OCI-LY1 (cell line): Measurements from ENCODE around the gene EEF1E1.

Experiments
- H2AFZ ChIP-seq: fragments of 200-600 bp; sonication (generic), shearing (Covaris generic); 2 replicates; pipeline ENCODE4 v1.6.0; 2014; ENCODE audit warnings: antibody characterized with exemption, mild to moderate bottlenecking, low read length
- H3F3A ChIP-seq: fragments of 200-600 bp; sonication (generic), shearing (Covaris generic); 2 replicates; pipeline ENCODE4 v1.6.0; 2014; ENCODE audit warnings: mild to moderate bottlenecking, antibody characterized with exemption, low read length, moderate library complexity; ENCODE audit not compliant: insufficient read depth
- H3K27ac ChIP-seq: fragments of 200-600 bp; sonication (generic); 2 replicates; pipeline ENCODE4 v1.5.1; 2014; ENCODE audit warnings: low read length, mixed run types, mild to moderate bottlenecking, low read depth; ENCODE audit not compliant: poor library complexity, severe bottlenecking
- H3K27me3 ChIP-seq: fragments of 200-600 bp; sonication (generic); 2 replicates; pipeline ENCODE4 v1.6.0; 2014; ENCODE audit warnings: antibody characterized with exemption, mild to moderate bottlenecking, low read length, moderate library complexity; ENCODE audit not compliant: insufficient read depth
- H3K36me3 ChIP-seq: fragments of 200-600 bp; sonication (generic); 2 replicates; pipeline ENCODE4 v1.6.1; 2014; ENCODE audit warnings: mild to moderate bottlenecking, antibody characterized with exemption, low read length, moderate library complexity, mixed read lengths; ENCODE audit not compliant: insufficient read depth
- H3K4me1 ChIP-seq: fragments of 200-600 bp; sonication (generic); 2 replicates; pipeline ENCODE4 v1.5.1; 2014; ENCODE audit warnings: mild to moderate bottlenecking, low read length, moderate library complexity; ENCODE audit not compliant: insufficient read depth, severe bottlenecking
- H3K4me2 ChIP-seq: fragments of 200-600 bp; sonication (generic), shearing (Covaris generic); 2 replicates; pipeline ENCODE4 v1.6.1; 2014; ENCODE audit warnings: low read length
- H3K4me3 ChIP-seq: fragments of 200-600 bp; sonication (generic); 2 replicates; pipeline ENCODE4 v1.5.1; 2014; ENCODE audit warnings: low read length, low read depth, mild to moderate bottlenecking, mixed read lengths; ENCODE audit not compliant: poor library complexity, severe bottlenecking
- H3K79me2 ChIP-seq: fragments of 200-600 bp; shearing (Covaris generic); 2 replicates; pipeline ENCODE4 v1.6.1; 2016; ENCODE audit warnings: mixed run types, low read length, mixed read lengths; ENCODE audit not compliant: insufficient read depth
- H3K9ac ChIP-seq: fragments of 200-600 bp; sonication (generic), shearing (Covaris generic); 2 replicates; pipeline ENCODE4 v1.6.1; 2014; ENCODE audit warnings: mild to moderate bottlenecking, low read length, mixed read lengths
- H3K9me2 ChIP-seq: fragments of 200-600 bp; sonication (generic), shearing (Covaris generic); 2 replicates; pipeline ENCODE4 v1.6.1; 2014; ENCODE audit warnings: low read depth, mild to moderate bottlenecking, low read length, mixed read lengths
- H3K9me3 ChIP-seq: fragments of 200-600 bp; shearing (Covaris generic); 2 replicates; pipeline ENCODE4 v1.6.1; 2014; ENCODE audit warnings: low read length, mixed read lengths
- H4K20me1 ChIP-seq: fragments of 200-600 bp; sonication (generic), shearing (Covaris generic); 2 replicates; pipeline ENCODE4 v1.6.0; 2016; ENCODE audit warnings: mild to moderate bottlenecking, low read length; ENCODE audit not compliant: insufficient read depth
- CTCF ChIP-seq: fragments of 200-600 bp; sonication (generic), shearing (Covaris generic); IDR thresholded peaks from 2 replicates; pipeline ENCODE4 v1.5.1; 2017; ENCODE audit warnings: mild to moderate bottlenecking, antibody characterized with exemption, low read length, moderate library complexity, mixed read lengths
- EZH2 ChIP-seq: fragments of 200-600 bp; sonication (generic), shearing (Covaris generic); IDR thresholded peaks from 2 replicates; pipeline ENCODE4 v1.8.0; 2017; ENCODE audit warnings: borderline replicate concordance, mixed run types, mild to moderate bottlenecking, antibody characterized with exemption, low read length, moderate library complexity, mixed read lengths

EEF1E1 gene

GRCh38 chr6:8110117-8110721 is 7.9 kb upstream of the EEF1E1 start:
- Histone ChIP-seq H3K4me3 (no peak overlapping the region), H3K4me1 (no peaks in the 10 kb centered on the region), H2AFZ (no peak overlapping the region), H3K27ac (no peak overlapping the region), H3K9ac (no peak overlapping the region), H3F3A (no peaks in the 10 kb centered on the region), H3K27me3 (no peaks in the 10 kb centered on the region; the same call in 1 of the 2 replicates), H4K20me1 (no peaks in the 10 kb centered on the region), H3K9me2 (no peaks in the 10 kb centered on the region), H3K4me2 (no peak overlapping the region), H3K79me2 (no peaks in the 10 kb centered on the region), H3K9me3 (no peaks in the 10 kb centered on the region), H3K36me3 (no peaks in the 10 kb centered on the region; the same call in 1 of the 2 replicates)
- TF ChIP-seq CTCF (no peak), EZH2 (no peak)

- no peaks in the 10 kb centered on the region for H3K79me2 ChIP-seq
- no peaks in the 10 kb centered on the region for H3K4me1 ChIP-seq
- H3K9me3 ChIP-seq: no peaks in the 10 kb centered on the region
- TF ChIP-seq CTCF: no peak
- no peak for TF ChIP-seq EZH2
- no peaks in the 10 kb centered on the region for H4K20me1 ChIP-seq
- no peak overlapping the region for H3K4me3 ChIP-seq
- H3K9me2 ChIP-seq: no peaks in the 10 kb centered on the region
- no peak overlapping the region for H3K27ac ChIP-seq
- no peak overlapping the region for H3K9ac ChIP-seq
- H3K27me3 ChIP-seq: no peaks in the 10 kb centered on the region; the same call in 1 of the 2 replicates
- no peaks in the 10 kb centered on the region for H3F3A ChIP-seq
- H3K4me2 ChIP-seq: no peak overlapping the region
- no peaks in the 10 kb centered on the region; the same call in 1 of the 2 replicates for H3K36me3 ChIP-seq
- no peak overlapping the region for H2AFZ ChIP-seq
Measured at GRCh38 chr6:8108759-8109539, 6.6 kb upstream of the EEF1E1 start.

DNA sequence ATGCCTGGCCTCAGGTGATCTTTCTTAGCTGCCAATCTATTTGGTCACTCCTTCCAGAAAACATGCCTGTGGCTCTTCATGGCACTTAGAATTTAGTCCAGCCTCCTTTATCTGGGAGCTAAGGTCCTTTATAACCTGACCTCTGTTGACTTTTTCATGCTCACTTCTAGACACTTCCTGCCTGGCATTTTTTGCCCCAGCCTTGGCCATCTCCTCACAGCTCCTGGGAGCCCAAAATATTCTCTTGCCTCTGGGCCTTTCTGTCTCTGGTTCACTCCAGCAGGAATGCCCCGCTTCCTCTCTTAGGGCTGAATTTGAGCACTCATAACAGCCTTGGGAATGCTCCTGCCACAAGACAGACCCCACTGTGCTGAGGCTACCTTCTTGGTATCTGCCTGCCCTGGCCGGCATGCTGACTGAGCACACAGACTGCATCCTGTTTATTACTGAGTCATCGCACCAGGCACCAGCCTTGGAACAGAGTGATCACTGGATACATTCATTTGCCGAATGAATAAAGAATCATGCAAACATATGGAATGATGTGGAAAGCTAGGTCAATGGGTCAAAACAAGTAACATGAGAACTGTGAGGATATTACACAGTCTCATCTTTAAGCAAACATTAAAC is 5.8 kb upstream of the EEF1E1 start:
- H3K9ac ChIP-seq: no peak overlapping the region
- no peaks in the 10 kb centered on the region for H3K4me1 ChIP-seq
- no peak overlapping the region for H3K4me2 ChIP-seq
- no peaks in the 10 kb centered on the region for H4K20me1 ChIP-seq
- H3F3A ChIP-seq: no peaks in the 10 kb centered on the region
- H3K9me2 ChIP-seq: no peaks in the 10 kb centered on the region
- no peaks in the 10 kb centered on the region for H3K79me2 ChIP-seq
- H3K4me3 ChIP-seq: no peak overlapping the region
- H3K27me3 ChIP-seq: no peaks in the 10 kb centered on the region; the same call in 1 of the 2 replicates
- H3K9me3 ChIP-seq: no peaks in the 10 kb centered on the region
- H3K27ac ChIP-seq: no peak overlapping the region
- no peak for TF ChIP-seq EZH2
- TF ChIP-seq CTCF: no peak
- H2AFZ ChIP-seq: no peak overlapping the region
- H3K36me3 ChIP-seq: no peaks in the 10 kb centered on the region; the same call in 1 of the 2 replicates
